Activated gamma-delta T cell treated with Interleukin-2 at 50 U/mL for 16 hours (primary cell): ENCODE results near the gene AGMAT.
"Not testable (repeated sequence)": the region's sequence is repeated elsewhere in the genome, so short reads cannot be mapped to it uniquely, and the experiment has no call there.

ENCODE experiments used
- DNase-seq: peaks from one replicate; pipeline ENCODE4 v3.0.0-alpha.2; 2020

Gene AGMAT

DNA sequence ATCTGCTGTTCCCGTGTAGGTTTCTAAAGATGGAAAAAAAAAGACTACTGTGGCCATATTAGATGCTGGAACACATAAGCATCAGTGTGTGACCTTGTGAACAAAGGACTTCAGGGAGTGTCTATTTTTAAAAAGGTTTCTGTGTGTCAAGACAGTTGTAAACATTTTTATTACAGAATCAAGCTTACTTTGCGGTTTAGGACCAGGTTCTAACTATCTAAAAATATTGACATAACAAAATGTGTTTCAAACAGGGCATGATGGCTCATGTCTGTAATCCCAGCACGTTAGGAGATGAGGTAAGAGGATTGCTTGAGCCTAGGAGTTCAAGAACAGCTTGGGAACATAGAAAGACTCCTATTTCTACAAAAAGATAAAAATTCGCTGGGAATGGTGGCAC lies 25.3 kb upstream of the AGMAT start:
- DNase-seq: no peak

DNA sequence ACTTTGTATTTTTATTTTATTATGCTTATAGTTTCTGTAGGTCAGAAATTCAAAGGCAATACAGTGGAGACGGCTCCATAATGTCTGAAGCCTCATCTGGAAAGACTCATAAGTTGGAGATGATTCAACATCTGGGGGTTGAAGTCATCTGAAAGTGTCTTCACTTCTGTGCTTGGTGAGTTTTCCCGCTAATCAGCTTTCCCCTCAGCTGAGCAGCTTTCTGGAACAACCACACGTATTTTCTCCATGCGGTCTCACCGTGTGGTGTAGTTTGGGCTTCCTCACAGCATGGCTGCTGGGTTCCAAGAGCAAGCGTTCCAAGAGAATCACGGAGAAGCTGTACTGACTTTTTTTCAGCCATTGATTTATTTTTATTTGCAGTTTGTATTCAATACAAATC lies 24.8 kb upstream of the AGMAT start:
- DNase-seq: no peak

DNA sequence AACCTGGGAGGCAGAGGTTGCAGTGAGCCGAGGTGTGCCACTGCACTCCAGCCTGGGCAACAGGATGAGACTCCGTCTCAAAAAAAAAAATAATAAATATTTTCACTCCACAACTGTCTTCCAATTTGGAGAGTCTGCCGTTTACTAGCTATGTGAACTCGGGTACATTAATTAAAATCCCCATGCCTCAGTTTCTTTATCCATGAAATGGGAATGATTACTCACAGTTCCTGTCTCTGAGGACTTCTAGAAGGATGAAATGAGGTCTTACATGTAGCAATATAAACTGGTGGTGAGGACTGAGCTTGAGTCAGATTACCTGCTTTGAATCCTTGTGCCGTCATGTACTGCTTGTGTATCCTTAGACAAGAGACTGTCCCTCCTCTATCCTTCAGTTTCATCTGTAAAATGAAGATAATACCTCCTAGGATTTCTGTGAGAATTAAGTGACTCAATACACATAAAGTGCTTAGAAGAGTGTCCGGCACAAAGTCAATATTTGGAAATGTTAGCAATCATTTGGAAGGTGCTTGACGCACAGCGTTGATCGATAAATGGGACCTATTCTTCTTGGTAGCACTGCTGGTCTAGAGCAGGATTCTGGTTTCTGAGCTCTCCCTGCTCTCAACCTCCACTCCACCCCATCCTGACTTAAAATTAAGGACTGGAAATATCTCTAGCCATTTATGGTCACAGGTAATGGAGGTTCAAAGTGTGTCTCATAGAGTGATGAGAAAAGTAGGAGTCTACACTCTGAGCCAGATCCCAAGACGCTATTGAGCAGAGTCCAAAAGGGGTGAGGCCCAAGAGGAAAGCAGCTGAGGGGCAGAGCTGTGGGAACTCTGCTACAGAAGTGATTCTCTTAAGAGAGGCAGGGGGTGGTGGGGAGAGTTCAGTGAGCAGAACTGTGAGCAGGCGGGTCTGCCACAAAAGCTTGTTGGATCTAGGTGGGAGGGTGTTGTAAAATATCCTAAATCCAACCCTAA lies 20.8 kb upstream of the AGMAT start:
- DNase-seq: no peak

DNA sequence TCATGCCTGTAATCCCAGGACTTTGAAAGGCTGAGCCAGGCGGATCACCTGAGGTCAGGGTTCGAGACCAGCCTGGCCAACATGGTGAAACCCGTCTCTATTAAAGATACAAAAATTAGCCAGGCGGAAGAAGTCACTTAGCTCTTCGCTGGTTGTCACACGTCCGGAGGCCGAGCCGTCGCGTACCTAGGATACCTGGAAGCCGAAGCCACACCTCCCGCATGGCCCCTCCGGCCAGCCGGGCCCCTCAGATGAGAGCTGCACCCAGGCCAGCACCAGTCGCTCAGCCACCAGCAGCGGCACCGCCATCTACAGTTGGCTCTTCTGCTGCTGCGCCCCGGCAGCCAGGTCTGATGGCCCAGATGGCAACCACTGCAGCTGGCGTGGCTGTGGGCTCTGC lies 19.5 kb upstream of the AGMAT start:
- not testable (repeated sequence) for DNase-seq

DNA sequence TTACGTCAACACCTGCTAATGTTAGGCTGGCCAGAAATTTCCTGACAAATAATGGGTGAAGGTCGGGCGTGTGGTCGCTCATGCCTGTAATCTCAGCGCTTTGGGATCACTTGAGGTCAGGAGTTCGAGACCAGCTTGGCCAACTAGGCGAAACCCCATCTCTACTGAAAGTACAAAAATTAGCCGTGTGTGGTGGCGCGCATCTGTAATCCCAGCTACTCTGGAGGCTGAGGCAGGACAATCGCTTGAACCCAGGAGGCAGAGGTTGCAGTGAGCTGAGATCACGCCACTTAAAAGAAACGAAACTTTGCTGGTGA lies 19.1 kb upstream of the AGMAT start:
- DNase-seq: not testable (repeated sequence)

DNA sequence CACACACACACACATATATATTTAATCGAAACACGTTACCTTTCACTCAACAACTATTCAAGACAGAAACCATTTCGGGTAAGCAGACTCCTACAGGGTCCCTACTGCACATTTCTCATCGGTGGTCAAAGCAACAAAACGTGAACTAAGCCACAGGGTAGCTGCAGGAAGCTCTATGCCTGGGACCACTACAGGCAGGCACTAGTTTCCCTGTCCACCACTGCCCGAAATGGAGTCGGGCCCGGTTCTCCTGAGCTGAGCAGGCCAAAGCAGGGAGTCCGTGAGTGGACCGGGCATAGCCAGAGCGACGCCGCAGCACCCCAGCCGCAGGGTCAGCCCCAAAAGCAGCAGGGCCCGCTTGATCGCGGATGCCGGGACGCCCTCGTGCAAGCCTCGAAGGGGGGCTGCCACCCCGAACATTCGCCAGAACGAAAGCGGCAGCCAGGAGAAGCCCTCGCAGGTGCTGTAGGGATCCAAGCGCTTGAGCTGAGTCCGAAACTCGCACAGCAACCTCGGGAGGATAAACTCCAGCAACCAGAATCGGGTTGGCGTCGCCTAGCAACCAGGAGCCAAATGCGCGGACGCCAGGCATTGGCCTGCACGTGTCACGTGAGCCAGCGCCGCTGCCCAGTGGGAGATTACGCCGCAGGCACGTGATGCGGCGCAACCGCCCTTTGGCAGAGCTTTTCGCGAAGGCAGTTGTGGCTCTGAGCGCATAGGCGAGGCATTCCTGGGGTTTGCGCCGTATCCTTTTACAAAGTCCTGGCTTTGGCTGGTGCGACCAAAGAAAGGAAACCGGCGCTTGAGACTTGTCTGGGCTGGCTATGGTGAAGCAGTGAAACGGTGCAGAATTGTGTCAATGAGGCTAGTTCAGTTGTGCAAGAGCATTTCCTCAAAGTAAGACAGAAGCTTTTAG lies 18.5 kb upstream of the AGMAT start:
- peak; percentile 88 for DNase-seq

DNA sequence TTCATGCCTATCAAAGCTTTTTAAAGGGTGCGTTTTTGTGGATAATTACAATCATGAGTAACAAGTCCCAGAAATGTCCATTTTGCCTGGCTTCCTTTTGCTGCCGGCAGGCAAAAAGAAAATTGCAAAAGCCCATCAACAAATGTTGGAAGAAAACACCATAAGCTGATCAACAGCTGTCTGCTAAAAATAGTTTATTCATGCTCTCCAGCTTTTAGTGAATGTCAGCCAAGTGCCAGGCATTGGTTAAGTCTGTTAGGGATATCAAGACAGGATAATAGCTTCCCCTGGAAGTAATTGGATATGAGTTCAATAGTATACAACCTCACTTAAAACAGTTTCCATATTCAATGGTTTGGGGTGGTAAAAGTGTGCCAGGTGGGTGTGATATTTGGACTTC lies 13.6 kb upstream of the AGMAT start:
- DNase-seq: no peak

DNA sequence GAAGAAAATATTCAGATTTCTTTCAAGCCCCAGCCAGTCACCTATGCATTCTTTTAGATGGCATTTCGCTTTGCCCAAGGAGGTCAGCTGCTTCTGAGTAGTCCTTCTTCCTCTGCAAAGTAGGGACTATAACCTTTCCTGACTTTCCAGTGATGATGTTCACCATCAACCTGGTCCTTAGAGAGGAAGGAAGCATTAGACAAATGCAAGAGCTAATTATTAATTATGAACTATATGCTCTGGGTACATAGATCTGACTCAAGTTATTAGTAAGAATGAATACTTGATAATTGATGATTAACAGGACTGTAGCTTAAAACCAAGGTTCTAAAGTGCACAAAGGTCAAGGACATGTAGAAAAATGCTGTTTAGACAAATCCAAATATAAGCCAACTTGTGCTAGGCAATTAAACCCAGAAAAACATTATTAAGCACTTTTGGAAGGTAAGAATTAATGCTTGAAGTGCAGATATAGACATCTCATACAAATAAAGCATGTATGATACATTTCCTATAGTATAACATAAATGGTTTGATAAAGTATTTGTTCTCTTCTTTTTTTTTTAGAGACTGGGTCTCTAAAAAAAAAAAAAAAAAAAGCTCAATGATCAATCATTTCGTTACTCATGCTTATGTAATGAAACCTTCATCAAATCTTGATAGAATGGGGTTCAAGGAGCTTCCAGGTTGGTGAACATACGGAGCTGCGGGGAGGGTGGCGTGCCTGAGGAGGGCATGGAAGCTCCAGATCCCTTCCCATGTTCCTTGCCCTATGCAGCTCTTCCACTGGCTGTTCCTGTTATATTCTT lies 11.2 kb upstream of the AGMAT start:
- DNase-seq: no peak

DNA sequence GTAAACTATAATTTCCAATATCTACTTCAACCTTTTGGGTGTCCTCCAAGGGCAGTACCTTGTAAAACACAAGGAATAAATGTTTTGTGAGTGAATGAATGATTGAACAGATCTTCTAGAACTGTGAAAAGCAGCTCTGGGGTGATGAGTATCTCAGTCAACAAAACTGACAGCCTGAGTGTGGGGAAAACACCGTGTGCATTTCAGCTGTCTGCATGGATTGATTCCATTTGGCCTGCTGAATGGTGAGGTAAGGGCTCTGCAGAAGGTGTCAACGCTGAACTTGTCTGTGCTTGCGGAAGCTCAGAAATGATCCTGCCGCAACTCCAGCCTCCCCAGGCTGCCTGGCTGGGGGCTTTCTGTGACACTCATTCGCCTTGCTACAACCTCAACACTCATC lies 7.4 kb upstream of the AGMAT start:
- DNase-seq: no peak

DNA sequence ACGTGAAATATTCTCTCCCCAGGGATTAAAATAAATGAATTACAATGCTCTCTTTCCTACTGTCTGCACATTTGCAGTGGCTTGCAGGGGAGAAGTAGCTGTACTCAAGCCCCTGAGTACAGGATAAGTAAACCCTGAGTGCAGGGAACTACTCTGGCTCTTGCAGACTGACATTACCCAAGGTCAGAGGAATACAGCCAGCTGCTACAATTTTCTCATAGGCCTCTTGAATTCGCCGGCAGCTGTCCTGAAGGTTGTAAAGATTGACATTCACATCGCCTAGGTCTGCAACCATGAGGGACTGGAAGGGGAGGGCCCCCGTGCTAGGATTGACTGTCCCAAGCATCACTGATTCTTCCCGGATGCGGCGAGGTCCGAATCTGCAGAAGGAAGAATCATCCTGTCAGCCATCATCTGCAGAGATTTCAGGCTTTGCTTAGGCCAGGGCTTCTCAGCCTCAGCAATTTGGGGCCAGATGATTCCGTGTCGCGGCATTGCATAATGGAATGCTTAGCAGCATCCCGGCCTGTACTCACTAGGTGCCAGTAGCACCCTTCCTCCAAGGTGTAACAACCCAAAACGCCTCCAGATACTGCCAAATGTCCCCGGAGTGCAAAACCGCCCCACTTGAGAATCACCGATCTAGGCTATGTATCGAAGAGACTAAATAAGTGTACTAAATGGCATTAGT lies 1.7 kb downstream of the AGMAT start:
- no peak for DNase-seq

DNA sequence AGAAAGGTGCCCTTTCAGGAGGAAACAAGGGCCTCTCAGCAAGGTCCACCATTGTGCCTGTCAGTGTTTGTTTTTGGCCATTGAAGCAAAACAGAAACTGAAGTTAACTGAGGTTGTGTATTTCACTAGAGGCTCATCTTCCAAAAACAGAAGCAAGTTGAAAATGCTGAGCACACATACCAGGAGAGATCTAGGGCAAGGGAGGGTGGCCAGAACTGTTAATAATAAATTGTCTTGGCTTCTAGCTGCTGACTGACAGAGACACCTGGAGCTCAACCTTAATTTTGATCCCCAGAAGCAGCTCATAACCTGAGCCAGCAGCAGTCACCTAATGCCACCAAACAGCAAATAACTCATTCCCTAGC lies 5.2 kb downstream of the AGMAT start:
- DNase-seq: no peak

DNA sequence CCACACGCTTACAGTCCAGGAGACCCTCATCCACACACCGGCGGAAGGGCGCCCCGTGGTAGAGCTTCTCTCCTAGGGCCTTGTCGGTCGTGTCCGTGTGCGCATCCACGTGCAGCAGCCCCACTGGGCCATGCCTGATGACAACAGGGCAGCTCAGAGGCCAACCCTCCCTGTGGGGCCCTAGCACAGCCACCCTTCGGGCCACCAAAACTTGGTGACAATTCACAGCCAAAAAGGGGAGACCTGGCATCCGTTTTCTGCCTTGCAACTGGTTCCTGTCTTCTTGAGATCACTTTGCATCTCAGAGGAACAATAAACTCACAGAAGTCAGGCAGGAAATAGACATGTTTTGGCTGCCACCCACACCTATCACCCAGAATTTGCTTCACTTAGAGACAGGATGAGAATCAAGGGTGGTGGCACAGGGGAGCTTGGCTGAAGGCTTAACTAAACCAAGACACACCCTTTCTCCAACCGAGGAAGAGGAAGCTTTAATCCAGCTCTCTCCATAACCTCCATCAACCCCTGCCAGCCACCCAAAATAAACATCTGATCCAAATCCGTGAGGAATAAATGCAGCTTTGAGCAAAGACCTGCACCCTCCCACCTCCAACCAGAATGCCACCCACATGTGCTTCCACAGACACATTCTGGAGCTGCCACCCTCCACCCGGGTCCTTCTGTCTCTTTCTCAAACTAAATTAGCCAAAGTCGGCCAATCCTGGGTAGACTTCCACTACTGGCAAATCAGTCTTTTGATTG lies 5.7 kb downstream of the AGMAT start:
- DNase-seq: peak; percentile 47

DNA sequence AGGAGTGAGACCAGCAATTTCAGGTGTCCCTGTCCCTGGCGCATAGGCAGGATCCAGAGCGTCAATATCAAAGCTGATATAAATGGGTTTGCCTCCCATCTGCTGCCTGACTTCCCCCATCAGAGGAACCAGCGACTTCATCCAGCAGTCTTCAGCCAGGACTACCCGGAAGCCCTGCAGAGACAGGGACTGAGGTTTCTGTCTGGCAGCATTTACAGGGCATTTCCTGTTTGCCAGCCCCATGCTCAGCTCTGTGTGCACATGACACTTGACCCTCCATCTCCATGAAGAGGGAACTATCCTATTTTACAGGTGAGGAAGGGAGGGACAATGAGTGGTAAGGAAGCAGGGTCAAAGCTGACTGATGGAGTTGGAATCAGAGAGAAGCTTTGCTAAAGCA lies 7.2 kb downstream of the AGMAT start:
- DNase-seq: no peak

DNA sequence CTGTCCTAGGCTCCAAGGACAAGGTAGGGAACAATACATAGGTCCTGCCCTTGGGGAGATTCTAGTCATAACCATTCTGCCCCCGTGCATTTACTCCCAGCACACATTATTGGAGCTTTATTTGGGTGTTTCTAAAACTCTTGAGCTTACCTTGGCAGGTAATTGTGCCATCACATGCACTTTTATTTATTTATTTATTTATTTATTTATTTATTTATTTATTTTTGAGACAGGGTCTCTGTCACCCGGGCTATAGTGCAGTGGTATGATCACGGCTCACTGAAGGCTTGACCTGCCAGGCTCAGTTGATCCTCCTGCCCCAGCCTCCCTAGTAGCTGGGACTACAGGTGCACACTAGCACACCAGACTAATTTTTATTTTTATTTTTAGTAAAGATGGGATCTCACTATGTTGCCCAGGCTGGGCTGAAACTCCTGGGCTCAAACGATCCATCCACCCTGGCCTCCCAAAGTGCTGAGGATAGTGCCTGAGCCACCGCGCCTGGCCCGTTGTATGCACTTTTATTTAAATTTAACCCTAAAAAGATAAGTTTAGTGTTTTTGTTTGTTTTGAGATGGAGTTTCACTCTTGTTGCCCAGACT lies 9.2 kb downstream of the AGMAT start:
- DNase-seq: no peak

DNA sequence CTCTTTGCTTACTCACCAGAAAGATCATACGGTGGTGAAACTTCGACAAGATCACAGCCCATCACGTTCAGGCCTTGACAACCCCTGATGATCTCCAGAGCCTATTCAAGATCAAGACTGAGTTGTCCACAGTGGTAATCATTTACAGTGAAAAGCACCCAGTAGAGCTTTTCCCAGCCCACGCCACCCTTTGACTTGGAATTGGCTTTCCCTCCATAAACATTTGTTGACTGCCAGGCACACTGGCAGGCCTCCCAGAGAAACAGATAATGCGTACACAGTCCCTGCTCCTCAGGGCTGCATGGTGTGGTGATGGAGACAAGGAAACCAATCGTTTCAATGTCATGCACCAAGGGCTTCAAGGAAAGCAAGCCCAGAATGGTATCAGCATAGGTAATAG lies 10.1 kb downstream of the AGMAT start:
- no peak for DNase-seq

DNA sequence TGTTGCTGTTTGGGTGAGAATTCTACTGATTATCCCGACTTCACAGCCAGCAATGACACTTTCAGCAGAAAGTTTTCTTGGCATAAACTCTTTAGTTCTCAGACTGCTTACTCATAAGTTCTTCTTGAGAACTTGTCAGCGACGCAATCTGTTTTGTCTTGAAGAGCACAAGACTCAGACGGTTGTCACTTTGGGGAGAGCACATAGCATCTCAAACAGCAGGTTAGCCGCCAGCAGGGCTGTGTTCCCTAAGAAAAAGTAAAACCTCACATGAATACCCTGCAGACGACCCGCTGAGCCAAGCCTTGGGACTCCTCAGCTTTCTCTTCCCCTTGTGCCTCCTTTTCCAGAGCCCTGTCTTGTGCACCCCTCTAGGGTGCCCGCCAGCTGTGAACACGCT lies 11.4 kb downstream of the AGMAT start:
- DNase-seq: no peak

DNA sequence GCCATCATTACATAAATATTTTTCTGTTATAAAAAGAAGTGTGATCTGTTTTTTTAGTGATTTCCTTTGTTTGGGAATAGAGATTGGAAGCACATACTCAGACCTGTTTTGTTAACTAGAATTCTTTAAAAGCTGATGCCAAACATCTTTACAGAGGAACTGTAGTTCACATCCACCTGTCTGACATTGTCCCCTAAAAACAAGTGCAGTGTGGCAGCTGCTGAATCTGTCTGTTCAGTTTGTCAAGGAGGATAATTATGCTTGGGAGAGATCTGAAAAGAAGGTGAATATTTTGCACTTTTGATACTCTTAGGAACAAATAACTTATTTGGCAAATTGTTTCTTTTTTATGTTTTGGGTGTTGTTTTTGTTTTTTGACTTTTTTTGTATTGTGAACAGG lies 13.6 kb downstream of the AGMAT start:
- no peak for DNase-seq

DNA sequence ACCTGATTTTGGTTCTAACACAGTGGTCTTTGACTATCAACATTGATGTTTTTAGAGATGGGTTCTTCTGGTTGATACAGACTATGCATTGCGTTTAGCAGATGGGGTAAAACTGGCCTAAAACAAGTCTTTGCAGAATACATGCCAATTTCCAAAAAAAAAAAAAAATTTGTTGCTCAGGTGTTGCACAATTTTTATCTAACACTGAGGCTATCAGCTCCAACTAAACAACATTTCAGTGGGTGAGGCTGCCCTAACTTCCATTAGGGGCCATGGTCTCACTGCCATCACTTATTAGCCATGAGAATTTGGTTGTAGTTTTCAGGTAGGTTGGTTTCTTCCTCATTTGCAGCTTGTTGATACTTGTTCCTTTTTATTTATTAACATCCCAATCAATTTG lies 14.0 kb downstream of the AGMAT start:
- DNase-seq: no peak

DNA sequence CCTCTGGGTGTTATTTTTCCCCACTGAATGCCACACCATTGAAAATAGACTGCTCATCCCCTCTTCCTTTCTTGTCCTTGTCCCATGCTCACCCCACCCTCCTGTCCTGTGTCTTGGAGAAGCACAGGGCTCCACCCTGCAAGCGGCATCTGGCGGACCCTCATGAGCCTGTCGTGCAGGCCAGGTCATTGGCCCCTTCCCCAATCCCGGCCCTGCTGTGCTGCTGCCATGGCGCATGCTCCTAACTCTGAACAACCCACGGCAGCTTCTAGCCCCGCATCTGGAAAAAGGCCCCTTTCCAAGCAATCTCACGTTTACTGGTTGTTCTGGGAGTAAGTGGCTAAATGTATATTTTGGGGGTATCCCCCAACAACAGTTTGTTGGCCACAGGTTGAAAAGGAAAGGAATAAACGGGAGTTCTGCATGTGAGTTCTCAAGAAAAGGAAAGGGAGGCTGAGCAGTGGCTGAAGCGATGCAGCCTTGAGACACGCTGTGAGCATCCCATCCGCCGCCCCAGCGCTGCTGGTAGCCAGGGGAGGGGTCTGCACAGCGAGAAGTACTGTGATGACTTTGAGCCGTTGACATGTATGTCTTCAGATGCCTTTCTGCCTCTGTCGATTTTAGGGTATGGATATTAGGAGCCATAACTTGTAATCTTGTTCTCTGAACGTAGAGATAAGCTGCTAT lies 16.3 kb downstream of the AGMAT start:
- no peak for DNase-seq

DNA sequence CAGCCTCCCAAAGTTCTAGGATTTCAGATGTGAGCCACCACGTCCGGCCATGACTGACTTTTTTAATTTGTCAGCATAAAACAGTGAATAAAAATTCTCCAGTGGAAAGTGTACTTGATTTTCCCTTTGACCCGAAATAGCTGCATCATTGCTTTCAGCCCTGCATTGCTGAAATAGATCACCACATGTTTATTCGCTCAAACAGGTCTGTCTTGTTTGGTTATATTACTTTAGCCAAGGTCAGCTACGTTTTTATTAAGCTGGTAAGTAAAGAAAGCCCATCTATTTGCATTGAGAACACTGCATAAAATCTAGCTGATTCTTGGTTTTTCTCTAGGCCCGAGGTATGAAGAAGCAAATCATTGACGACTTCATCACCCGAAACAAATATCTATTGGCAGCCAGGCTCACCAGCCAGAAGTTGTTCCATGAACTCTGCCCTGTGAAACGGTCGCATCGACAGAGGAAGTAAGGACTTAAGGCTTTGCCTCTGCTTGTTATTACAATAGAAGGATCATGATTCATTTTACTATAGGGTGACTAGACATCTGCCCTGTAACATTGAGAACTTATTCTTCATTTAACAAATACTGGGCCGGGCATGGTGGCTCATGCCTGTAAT lies 25.6 kb downstream of the AGMAT start:
- DNase-seq: no peak
